H9 (cell line): ENCODE measurements around the gene ORAI3. TPM values are rescaled to one million over a fixed set of nuclear protein-coding genes. Genes with fewer than 3 reads are reported as not detected.

Experiments used
- DNase-seq: peaks from one replicate; pipeline ENCODE4 v3.0.0-alpha.2; 2017
- H2AFZ ChIP-seq: one replicate; pipeline ENCODE4 v1.6.1; 2013; ENCODE audit warnings: mild to moderate bottlenecking, low read length, control low read depth, moderate library complexity
- H2AK5ac ChIP-seq: 2 replicates; pipeline ENCODE4 v1.6.1; 2013; ENCODE audit warnings: low read length, control low read depth, mixed read lengths; ENCODE audit not compliant: insufficient read length
- H2BK120ac ChIP-seq: one replicate; pipeline ENCODE4 v1.6.1; 2013; ENCODE audit warnings: low read depth, mild to moderate bottlenecking, low read length, control low read depth, inconsistent platforms; ENCODE audit not compliant: poor library complexity, severe bottlenecking
- H2BK12ac ChIP-seq: 2 replicates; pipeline ENCODE4 v1.6.1; 2013; ENCODE audit warnings: low read length, control low read depth, mixed read lengths, low read depth; ENCODE audit not compliant: insufficient read length
- H2BK15ac ChIP-seq: 2 replicates; pipeline ENCODE4 v1.6.1; 2013; ENCODE audit warnings: low read depth, low read length, control low read depth
- H2BK20ac ChIP-seq: one replicate; pipeline ENCODE4 v1.6.1; 2013; ENCODE audit warnings: low read depth, mild to moderate bottlenecking, low read length, control low read depth, inconsistent platforms; ENCODE audit not compliant: poor library complexity, severe bottlenecking
- H2BK5ac ChIP-seq: 2 replicates; pipeline ENCODE4 v1.6.1; 2013; ENCODE audit warnings: low read length, control low read depth, mixed read lengths; ENCODE audit not compliant: insufficient read length
- H3K14ac ChIP-seq: 2 replicates; pipeline ENCODE4 v1.6.1; 2013; ENCODE audit warnings: low read length, control low read depth; ENCODE audit not compliant: insufficient read depth
- H3K18ac ChIP-seq: 2 replicates; pipeline ENCODE4 v1.6.1; 2013; ENCODE audit warnings: low read depth, mild to moderate bottlenecking, mixed read lengths, low read length, control low read depth; ENCODE audit not compliant: insufficient read length
- H3K23ac ChIP-seq: 2 replicates; pipeline ENCODE4 v1.6.1; 2013; ENCODE audit warnings: low read length, control low read depth, mixed read lengths, low read depth; ENCODE audit not compliant: insufficient read length
- H3K23me2 ChIP-seq: 2 replicates; pipeline ENCODE4 v1.6.1; 2013; ENCODE audit warnings: low read depth, mild to moderate bottlenecking, mixed read lengths, low read length, control low read depth; ENCODE audit not compliant: insufficient read length, poor library complexity, severe bottlenecking
- H3K27ac ChIP-seq: 2 replicates; pipeline ENCODE4 v1.5.1; 2013; ENCODE audit warnings: low read length, control low read depth, mixed read lengths, low read depth; ENCODE audit not compliant: insufficient read length
- H3K27me3 ChIP-seq: 2 replicates; pipeline ENCODE4 v1.6.1; 2013; ENCODE audit warnings: low read length, control low read depth, inconsistent platforms; ENCODE audit not compliant: insufficient read depth
- H3K4ac ChIP-seq: 2 replicates; pipeline ENCODE4 v1.6.1; 2013; ENCODE audit warnings: low read depth, mild to moderate bottlenecking, control low read depth, inconsistent platforms, low read length, moderate library complexity
- H3K4me1 ChIP-seq: 2 replicates; pipeline ENCODE4 v1.6.1; 2013; ENCODE audit warnings: low read length, control low read depth, inconsistent platforms; ENCODE audit not compliant: insufficient read depth
- H3K4me2 ChIP-seq: 2 replicates; pipeline ENCODE4 v1.6.1; 2013; ENCODE audit warnings: low read length, control low read depth, mixed read lengths; ENCODE audit not compliant: insufficient read length, insufficient read depth
- H3K56ac ChIP-seq: 2 replicates; pipeline ENCODE4 v1.6.1; 2013; ENCODE audit warnings: low read depth, mild to moderate bottlenecking, mixed read lengths, low read length, control low read depth; ENCODE audit not compliant: insufficient read length
- H3K79me1 ChIP-seq: 2 replicates; pipeline ENCODE4 v1.6.1; 2013; ENCODE audit warnings: low read depth, mild to moderate bottlenecking, moderate library complexity, low read length, control low read depth, inconsistent platforms; ENCODE audit not compliant: insufficient read depth, poor library complexity, severe bottlenecking
- H3K79me2 ChIP-seq: 2 replicates; pipeline ENCODE4 v1.6.1; 2013; ENCODE audit warnings: low read length, control low read depth, inconsistent platforms; ENCODE audit not compliant: insufficient read depth
- H3K9ac ChIP-seq: 2 replicates; pipeline ENCODE4 v1.6.1; 2013; ENCODE audit warnings: low read length, control low read depth, mixed read lengths; ENCODE audit not compliant: insufficient read length; ENCODE audit errors: extremely low read depth
- H3K9me3 ChIP-seq: one replicate; pipeline ENCODE4 v1.6.1; 2013; ENCODE audit warnings: low read depth, low read length, inconsistent platforms; ENCODE audit not compliant: control insufficient read depth
- H3T11ph ChIP-seq: one replicate; pipeline ENCODE4 v1.6.1; 2013; ENCODE audit warnings: mild to moderate bottlenecking, low read length, control low read depth, inconsistent platforms
- H4K20me1 ChIP-seq: one replicate; pipeline ENCODE4 v1.6.1; 2013; ENCODE audit not compliant: control insufficient read depth, insufficient read length, insufficient read depth
- H4K5ac ChIP-seq: 2 replicates; pipeline ENCODE4 v1.6.1; 2013; ENCODE audit warnings: low read depth, mild to moderate bottlenecking, mixed read lengths, low read length, control low read depth; ENCODE audit not compliant: insufficient read length
- H4K8ac ChIP-seq: replicated peaks from 2 replicates; pipeline ENCODE4 v1.6.1; 2013; ENCODE audit warnings: low read length, control low read depth, mixed read lengths, low read depth; ENCODE audit not compliant: insufficient read length
- H4K91ac ChIP-seq: 2 replicates; pipeline ENCODE4 v1.6.1; 2013; ENCODE audit warnings: low read depth, mild to moderate bottlenecking, moderate library complexity, mixed read lengths, low read length, control low read depth; ENCODE audit not compliant: insufficient read length
- H3K27ac Mint-ChIP-seq, 3 experiments: 2 replicates in 2 of 3; 3 replicates in 1 of 3; pipeline ENCODE4 v1.8.0; 2020 to 2021; ENCODE audit warnings: mixed read lengths in 3 of 3, mild to moderate bottlenecking in 1 of 3, moderate library complexity in 1 of 3
- H3K27me3 Mint-ChIP-seq: 2 replicates; pipeline ENCODE4 v1.8.0; 2021; ENCODE audit warnings: low read depth, mild to moderate bottlenecking, moderate library complexity, mixed read lengths
- H3K36me3 Mint-ChIP-seq, 3 experiments: 2 replicates in 2 of 3; 3 replicates in 1 of 3; pipeline ENCODE4 v1.8.0; 2020 to 2021; ENCODE audit warnings: low read depth in 3 of 3, mixed read lengths in 3 of 3; ENCODE audit not compliant: insufficient read depth in 1 of 3
- H3K4me1 Mint-ChIP-seq, 2 experiments: 2 replicates each; pipeline ENCODE4 v1.8.0; 2020; ENCODE audit warnings: mixed read lengths in 2 of 2
- H3K4me3 Mint-ChIP-seq, 2 experiments: 2 replicates in 1 of 2; 3 replicates in 1 of 2; pipeline ENCODE4 v1.8.0; 2020 to 2021; ENCODE audit warnings: mild to moderate bottlenecking in 2 of 2, mixed read lengths in 2 of 2, moderate library complexity in 1 of 2
- H3K9me3 Mint-ChIP-seq, 2 experiments: 2 replicates in 1 of 2; 3 replicates in 1 of 2; pipeline ENCODE4 v1.8.0; 2020; ENCODE audit warnings: mild to moderate bottlenecking in 2 of 2, mixed read lengths in 2 of 2, moderate library complexity in 1 of 2
- WGBS: extraction: QIAGEN DNeasy Blood & Tissue Kit; methylation state at CpG from one replicate; pipeline ENCODE4 v1.1.7; 2013; ENCODE audit warnings: missing lambda C conversion rate, low lambda C conversion rate, mixed read lengths; ENCODE audit not compliant: insufficient read length; ENCODE audit errors: extremely low coverage; 5-methylcytosine and 5-hydroxymethylcytosine counted together
- total RNA-seq: library from RNA; stranded (reverse); gene quantifications from 2 replicates; pipeline ENCODE4 v1.2.1, GENCODE V29; 2021
- TF ChIP-seq, protein P1 (sequence below): fragments of 200-600 bp; sonication (generic); conservative IDR thresholded peaks from 3 replicates; pipeline ENCODE4 v1.8.0; 2021; ENCODE audit warnings: antibody characterized with exemption, mild to moderate bottlenecking

ORAI3 gene
- total RNA-seq, 1 experiment from 2014 or later = 6.9 TPM

DNA sequence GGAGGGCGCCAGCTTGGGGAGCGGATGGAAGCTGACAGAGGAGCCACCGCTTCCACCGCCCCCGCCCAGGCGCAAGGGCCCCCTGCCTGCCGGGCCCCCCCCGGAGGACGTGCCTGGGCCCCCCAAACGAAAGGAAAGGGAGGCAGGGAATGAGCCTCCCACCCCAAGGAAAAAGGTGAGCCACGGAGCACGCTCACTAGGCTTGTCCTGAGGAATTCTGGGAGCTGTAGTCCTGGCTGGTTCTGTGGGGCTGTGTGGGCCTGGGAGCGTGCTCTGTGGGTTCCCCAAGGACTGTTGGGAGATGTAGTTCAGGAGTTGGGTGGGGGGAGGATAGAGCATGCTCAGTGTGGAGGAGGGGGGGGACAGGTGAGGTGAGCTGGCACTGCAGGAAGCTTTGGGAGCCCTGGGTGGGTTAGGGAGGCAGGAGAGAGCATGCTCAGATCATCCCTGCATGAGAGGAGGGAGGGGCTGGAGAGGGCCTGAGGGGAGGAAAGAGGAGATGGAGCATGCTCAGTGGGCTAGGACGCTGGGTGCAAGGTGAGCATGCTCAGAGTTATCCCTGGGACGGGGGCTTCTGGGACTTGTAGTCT lies 21.0 kb upstream of the ORAI3 start:
- no peak overlapping the region for H4K8ac ChIP-seq
- H3K79me1 ChIP-seq = no peaks in the 10 kb centered on the region
- H3K56ac ChIP-seq = no peak overlapping the region
- no peak overlapping the region for H3K23ac ChIP-seq
- Mint-ChIP-seq H3K9me3 (no peaks in the 10 kb centered on the region; a peak in 1 of 5 replicates), H3K36me3 (peaks cover 33 to 44% (median 43%) of the 10 kb centered on the region in 3 experiments), H3K27ac (peak overlapping the region in 2 of 3 experiments; percentile 53 to 94; a peak in 1 of 7 replicates), H3K27me3 (no peaks in the 10 kb centered on the region), H3K4me3 (peak overlapping the region in 1 of 2 experiments; percentile 62; a peak in 4 of 5 replicates), H3K4me1 (peaks cover 10 to 24% of the 10 kb centered on the region in 2 experiments)
- H3T11ph ChIP-seq = no peak overlapping the region
- no peak overlapping the region for H2BK12ac ChIP-seq
- H2BK120ac ChIP-seq = no peak overlapping the region
- no peak overlapping the region for H3K18ac ChIP-seq
- H3K4ac ChIP-seq = no peak overlapping the region
- H3K4me1 ChIP-seq = no peaks in the 10 kb centered on the region
- H4K20me1 ChIP-seq = no peaks in the 10 kb centered on the region
- H2BK15ac ChIP-seq = no peak overlapping the region
- no peaks in the 10 kb centered on the region for H3K79me2 ChIP-seq
- H3K27ac ChIP-seq = no peak overlapping the region
- H3K4me2 ChIP-seq = no peak overlapping the region
- peak; percentile 96 for DNase-seq
- peaks cover 9% of the 10 kb centered on the region for H3K23me2 ChIP-seq
- H2BK5ac ChIP-seq = no peak overlapping the region
- no peak overlapping the region for H4K91ac ChIP-seq
- no peak overlapping the region for H2AK5ac ChIP-seq
- WGBS = no CpG with 5 or more reads among the region's 15 CpGs
- no peak overlapping the region for H2AFZ ChIP-seq
- no peaks in the 10 kb centered on the region for H3K27me3 ChIP-seq
- no peak overlapping the region for H2BK20ac ChIP-seq
- H3K9ac ChIP-seq = no peak overlapping the region
- H4K5ac ChIP-seq = no peak overlapping the region
- H3K9me3 ChIP-seq = no peaks in the 10 kb centered on the region
- no peak overlapping the region for H3K14ac ChIP-seq
- TF ChIP-seq, protein P1, sequence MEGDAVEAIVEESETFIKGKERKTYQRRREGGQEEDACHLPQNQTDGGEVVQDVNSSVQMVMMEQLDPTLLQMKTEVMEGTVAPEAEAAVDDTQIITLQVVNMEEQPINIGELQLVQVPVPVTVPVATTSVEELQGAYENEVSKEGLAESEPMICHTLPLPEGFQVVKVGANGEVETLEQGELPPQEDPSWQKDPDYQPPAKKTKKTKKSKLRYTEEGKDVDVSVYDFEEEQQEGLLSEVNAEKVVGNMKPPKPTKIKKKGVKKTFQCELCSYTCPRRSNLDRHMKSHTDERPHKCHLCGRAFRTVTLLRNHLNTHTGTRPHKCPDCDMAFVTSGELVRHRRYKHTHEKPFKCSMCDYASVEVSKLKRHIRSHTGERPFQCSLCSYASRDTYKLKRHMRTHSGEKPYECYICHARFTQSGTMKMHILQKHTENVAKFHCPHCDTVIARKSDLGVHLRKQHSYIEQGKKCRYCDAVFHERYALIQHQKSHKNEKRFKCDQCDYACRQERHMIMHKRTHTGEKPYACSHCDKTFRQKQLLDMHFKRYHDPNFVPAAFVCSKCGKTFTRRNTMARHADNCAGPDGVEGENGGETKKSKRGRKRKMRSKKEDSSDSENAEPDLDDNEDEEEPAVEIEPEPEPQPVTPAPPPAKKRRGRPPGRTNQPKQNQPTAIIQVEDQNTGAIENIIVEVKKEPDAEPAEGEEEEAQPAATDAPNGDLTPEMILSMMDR = no peak
